D721Med (cell line): ENCODE results near the gene RAB3A.

Experiments used
- DNase-seq: peaks from one replicate; pipeline ENCODE4 v3.0.0; 2011; ENCODE audit warnings: low spot score; ENCODE audit not compliant: insufficient read length
- FAIRE-seq: peaks from 2 replicates; lab custom pipeline; 2011; peaks lifted over from hg19 to GRCh38; lab: Jason Lieb, UNC
- CTCF ChIP-seq: IDR thresholded peaks from 2 replicates; pipeline ENCODE4 v1.5.1; 2012; ENCODE audit warnings: mild to moderate bottlenecking, control low read depth; ENCODE audit not compliant: insufficient read depth; ENCODE audit errors: missing control alignments

Gene RAB3A

GRCh38 chr19:18229474-18229873, 25.6 kb upstream of the RAB3A start:
- no peak for FAIRE-seq

GRCh38 chr19:18227781-18228271, 24.0 kb upstream of the RAB3A start:
- DNase-seq: no peak
- FAIRE-seq: no peak
- TF ChIP-seq CTCF: no peak

More at GRCh38 chr19:18229474-18229873, 25.6 kb upstream of the RAB3A start:
- peak; percentile 9 for TF ChIP-seq CTCF
- no peak for DNase-seq

GRCh38 chr19:18226956-18227780, 23.3 kb upstream of the RAB3A start:
- no peak for TF ChIP-seq CTCF
- DNase-seq (no peak), FAIRE-seq (no peak)

- FAIRE-seq (no peak), DNase-seq (no peak)
- TF ChIP-seq CTCF: no peak
Measured at GRCh38 chr19:18225702-18226468, 22.0 kb upstream of the RAB3A start, which contains the start of gene PDE4C. Gene PDE4C (minus strand): TSS chr19:18226438. CDS start chr19:18226415, 23 bp downstream.

- DNase-seq (no peak), FAIRE-seq (no peak)
- TF ChIP-seq CTCF: no peak
Measured at GRCh38 chr19:18225355-18225701, 21.5 kb upstream of the RAB3A start.

- TF ChIP-seq CTCF: no peak
- DNase-seq (peak; percentile 99), FAIRE-seq (peak; percentile 94)
Measured at GRCh38 chr19:18224525-18225354, 20.9 kb upstream of the RAB3A start.
